Subcutaneous abdominal adipose tissue (tissue), 5 donors: Measurements from ENCODE around the gene CFAP157.

Source experiments
- H3K27ac ChIP-seq: one replicate; pipeline ENCODE4 v1.7.0; 2013; ENCODE audit warnings: low read depth, mild to moderate bottlenecking, inconsistent platforms, low read length, moderate library complexity
- H3K27me3 ChIP-seq, 5 donors: one replicate each; pipeline ENCODE4 v1.7.0; 2013; ENCODE audit warnings: low read length in 5 of 5, inconsistent platforms in 1 of 5; ENCODE audit not compliant: control insufficient read depth in 5 of 5, insufficient read depth in 4 of 5
- H3K36me3 ChIP-seq, 5 donors: one replicate each; pipeline ENCODE4 v1.7.0; 2013; ENCODE audit warnings: low read length in 5 of 5; ENCODE audit not compliant: control insufficient read depth in 5 of 5, insufficient read depth in 5 of 5
- H3K4me1 ChIP-seq, 5 donors: one replicate each; pipeline ENCODE4 v1.7.0; 2013; ENCODE audit warnings: low read length in 5 of 5, mild to moderate bottlenecking in 3 of 5, moderate library complexity in 1 of 5; ENCODE audit not compliant: control insufficient read depth in 5 of 5, insufficient read depth in 5 of 5
- H3K4me3 ChIP-seq, 5 donors: one replicate each; pipeline ENCODE4 v1.7.0; 2013; ENCODE audit warnings: low read length in 5 of 5, low read depth in 1 of 5
- H3K9ac ChIP-seq, 5 donors: one replicate each; pipeline ENCODE4 v1.7.0; 2013; ENCODE audit warnings: low read length in 5 of 5, mild to moderate bottlenecking in 4 of 5, moderate library complexity in 3 of 5
- H3K9me3 ChIP-seq, 5 donors: one replicate each; pipeline ENCODE4 v1.7.0; 2013; ENCODE audit warnings: low read length in 5 of 5; ENCODE audit not compliant: control insufficient read depth in 5 of 5
- donor health status: healthy.
- donor health status: healthy.
- donor health status: healthy.
- donor health status: healthy.
- donor health status: healthy.

Gene CFAP157

DNA sequence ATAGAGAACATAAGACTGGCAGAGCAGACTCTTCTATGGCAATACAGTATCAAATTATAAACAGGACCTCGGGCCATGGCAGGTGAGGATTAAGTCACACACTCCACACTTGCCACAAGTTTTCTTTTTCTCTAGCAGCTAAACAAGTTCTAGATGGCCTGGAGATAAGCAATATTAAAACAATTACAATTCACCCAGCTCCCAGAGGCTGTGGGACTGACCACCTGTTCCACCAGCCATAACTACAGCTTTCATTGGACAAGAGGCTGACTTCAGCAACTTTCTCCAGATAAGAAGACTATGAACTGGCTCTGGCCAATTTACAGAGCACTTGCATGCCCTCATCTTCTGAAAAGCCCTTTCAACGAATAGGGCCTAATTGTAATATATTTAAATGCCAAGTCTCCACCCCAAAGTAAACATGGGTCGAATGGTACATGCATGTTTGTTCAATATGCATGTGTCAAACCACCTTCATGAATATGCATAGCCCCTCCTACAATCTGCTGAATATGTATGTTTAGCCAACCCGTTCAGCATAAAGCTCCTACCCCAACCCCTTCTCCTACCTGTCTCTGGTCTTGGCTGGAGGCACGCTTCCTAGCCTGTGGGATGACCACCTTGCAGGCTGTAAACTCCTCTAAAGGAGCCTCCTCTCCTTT, 6.1 kb upstream of the CFAP157 start:
- no peak overlapping the region for H3K9ac ChIP-seq
- peaks cover 0 to 7% (median 4%) of the 10 kb centered on the region in 5 donors for H3K27me3 ChIP-seq
- no peak overlapping the region for H3K27ac ChIP-seq
- no peaks in the 10 kb centered on the region for H3K9me3 ChIP-seq
- no peaks in the 10 kb centered on the region for H3K36me3 ChIP-seq
- H3K4me1 ChIP-seq, result peaks cover 0 to 17% (median 11%) of the 10 kb centered on the region in 5 donors
- no peak overlapping the region for H3K4me3 ChIP-seq

DNA sequence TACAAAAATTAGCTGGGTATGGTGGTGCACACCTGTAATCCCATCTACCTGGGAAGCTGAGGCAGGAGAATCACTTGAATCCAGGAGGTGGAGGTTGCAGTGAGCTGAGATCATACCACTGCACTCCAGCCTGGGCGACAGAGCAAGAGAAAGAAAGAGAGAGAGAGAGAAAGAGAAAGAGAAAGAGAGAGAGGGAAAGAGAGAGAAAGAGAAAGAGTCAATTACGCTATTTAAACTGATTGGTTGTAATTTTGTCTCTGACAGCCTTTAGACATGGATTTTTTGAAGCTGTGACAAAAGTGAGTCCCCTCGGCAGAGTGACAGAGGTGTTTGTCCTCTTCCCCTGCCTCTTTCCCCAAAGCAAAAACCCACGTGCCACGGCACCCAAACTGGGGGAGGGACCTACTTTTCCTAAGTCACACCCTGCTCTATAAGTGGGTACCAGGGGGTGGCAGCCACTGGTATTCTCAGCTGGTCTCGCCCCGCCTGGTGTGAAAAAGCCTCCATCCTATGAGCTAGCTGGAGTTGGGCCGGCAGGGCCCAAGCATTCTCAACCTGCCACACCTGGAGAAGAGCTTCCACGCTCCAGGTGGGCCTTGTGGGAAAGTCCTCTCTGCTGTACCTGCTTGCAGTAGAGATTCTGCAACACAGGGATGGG, 3.4 kb upstream of the CFAP157 start:
- Histone ChIP-seq H3K9ac (no peak overlapping the region), H3K27ac (no peak overlapping the region)

DNA sequence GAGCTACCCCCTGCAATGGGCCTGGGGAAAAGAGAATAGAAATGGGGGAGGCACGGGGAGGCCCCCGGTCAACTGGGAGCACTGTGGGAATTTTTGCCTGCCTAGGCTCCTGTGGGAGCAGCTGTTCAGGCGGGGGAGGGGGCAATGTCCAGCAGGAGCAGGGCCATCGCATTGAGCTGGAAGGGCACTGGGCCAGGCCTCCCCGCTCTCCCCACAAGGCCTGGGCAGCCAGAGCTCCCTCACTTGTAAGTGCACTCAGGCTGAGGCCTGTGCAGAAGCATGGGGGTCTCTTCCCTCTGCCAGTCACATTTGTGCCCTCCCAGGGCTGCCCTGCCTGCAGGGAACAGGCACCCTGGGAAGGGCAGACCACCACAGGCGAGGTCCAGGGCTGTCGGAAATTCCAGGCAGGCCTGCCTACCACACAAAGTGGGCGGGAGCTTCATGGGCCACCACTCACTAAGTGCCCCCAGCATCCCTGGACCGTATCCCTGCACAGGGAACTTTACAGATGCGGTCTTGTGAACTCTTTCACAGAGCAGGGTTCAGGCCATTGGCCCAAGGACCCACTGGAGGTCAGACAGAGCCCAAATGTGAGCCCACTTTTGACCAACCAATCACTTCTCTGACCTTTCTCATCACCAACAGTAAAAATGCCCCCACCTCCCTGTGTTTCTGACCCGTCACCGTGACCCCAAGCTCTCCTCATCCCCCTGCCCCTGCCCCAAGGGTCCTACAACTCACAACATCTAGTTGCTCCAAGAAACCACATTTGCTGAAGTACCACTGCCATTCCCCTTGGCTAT, 1.0 kb upstream of the CFAP157 start:
- no peak overlapping the region for H3K9ac ChIP-seq
- no peak overlapping the region for H3K4me3 ChIP-seq
- no peaks in the 10 kb centered on the region for H3K36me3 ChIP-seq
- no peak overlapping the region for H3K27ac ChIP-seq
- H3K9me3 ChIP-seq, result no peaks in the 10 kb centered on the region
- peaks cover 0 to 6% (median 0%) of the 10 kb centered on the region in 5 donors for H3K4me1 ChIP-seq
- peaks cover 3 to 13% (median 10%) of the 10 kb centered on the region in 5 donors for H3K27me3 ChIP-seq

More for the DNA sequence above, 3.4 kb upstream of the CFAP157 start:
- peaks cover 3 to 13% (median 10%) of the 10 kb centered on the region in 5 donors for H3K27me3 ChIP-seq
- no peaks in the 10 kb centered on the region for H3K9me3 ChIP-seq
- no peak overlapping the region for H3K4me3 ChIP-seq
- no peaks in the 10 kb centered on the region for H3K36me3 ChIP-seq
- H3K4me1 ChIP-seq, result peaks cover 0 to 16% (median 10%) of the 10 kb centered on the region in 5 donors

- H3K9me3 ChIP-seq, result no peaks in the 10 kb centered on the region
- H3K4me3 ChIP-seq, result no peak overlapping the region
- H3K27ac ChIP-seq, result no peak overlapping the region
- no peaks in the 10 kb centered on the region for H3K36me3 ChIP-seq
- peaks cover 0 to 6% (median 0%) of the 10 kb centered on the region in 5 donors for H3K4me1 ChIP-seq
- H3K9ac ChIP-seq, result no peak overlapping the region
- H3K27me3 ChIP-seq, result peaks cover 3 to 13% (median 10%) of the 10 kb centered on the region in 5 donors
Measured at GRCh38 chr9:127707766-127708165, 978 bp downstream of the CFAP157 start.

GRCh38 chr9:127708952-127709587, 2.3 kb downstream of the CFAP157 start:
- no peaks in the 10 kb centered on the region for H3K36me3 ChIP-seq
- peaks cover 3 to 13% (median 7%) of the 10 kb centered on the region in 5 donors for H3K27me3 ChIP-seq
- H3K4me3 ChIP-seq, result no peak overlapping the region
- H3K4me1 ChIP-seq, result peaks cover 0 to 8% (median 1%) of the 10 kb centered on the region in 5 donors
- no peak overlapping the region for H3K9ac ChIP-seq
- H3K27ac ChIP-seq, result no peak overlapping the region
- no peaks in the 10 kb centered on the region for H3K9me3 ChIP-seq

- H3K27me3 ChIP-seq, result peaks cover 3 to 10% (median 6%) of the 10 kb centered on the region in 5 donors
- no peak overlapping the region for H3K9ac ChIP-seq
- no peaks in the 10 kb centered on the region for H3K9me3 ChIP-seq
- peaks cover 0 to 16% (median 13%) of the 10 kb centered on the region in 5 donors for H3K4me1 ChIP-seq
- H3K27ac ChIP-seq, result no peak overlapping the region
- H3K36me3 ChIP-seq, result no peaks in the 10 kb centered on the region
- no peak overlapping the region for H3K4me3 ChIP-seq
Measured at GRCh38 chr9:127710204-127710783, 3.5 kb downstream of the CFAP157 start.

DNA sequence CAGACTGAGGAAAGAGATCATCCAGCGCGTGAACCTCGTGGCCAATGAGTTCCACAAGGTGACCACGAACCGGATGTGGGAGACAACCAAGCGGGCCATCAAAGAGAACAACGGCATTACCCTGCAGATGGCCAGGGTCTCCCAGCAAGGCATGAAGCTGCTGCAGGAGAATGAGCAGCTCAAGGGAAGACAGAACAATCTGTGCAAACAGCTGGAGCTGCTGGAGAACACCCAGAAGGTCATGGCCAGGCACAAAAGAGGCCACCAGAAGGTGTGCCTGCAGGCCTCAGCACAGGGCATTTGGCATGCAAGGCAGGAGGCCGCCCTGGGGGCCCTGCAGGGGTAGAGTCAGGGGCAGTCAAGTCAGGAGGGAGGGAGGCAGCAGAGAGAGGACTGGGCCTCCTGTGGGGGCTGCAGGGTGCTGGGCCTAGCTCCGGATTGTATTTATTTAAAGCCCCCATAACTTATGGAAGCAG, 4.5 kb downstream of the CFAP157 start:
- peaks cover 0 to 4% (median 4%) of the 10 kb centered on the region in 5 donors for H3K27me3 ChIP-seq
- no peak overlapping the region for H3K4me3 ChIP-seq
- no peaks in the 10 kb centered on the region for H3K9me3 ChIP-seq
- no peaks in the 10 kb centered on the region for H3K36me3 ChIP-seq
- no peak overlapping the region for H3K27ac ChIP-seq
- H3K9ac ChIP-seq, result peak overlapping the region in 1 of 5 donors; percentile 5
- H3K4me1 ChIP-seq, result peaks cover 0 to 20% (median 19%) of the 10 kb centered on the region in 5 donors

DNA sequence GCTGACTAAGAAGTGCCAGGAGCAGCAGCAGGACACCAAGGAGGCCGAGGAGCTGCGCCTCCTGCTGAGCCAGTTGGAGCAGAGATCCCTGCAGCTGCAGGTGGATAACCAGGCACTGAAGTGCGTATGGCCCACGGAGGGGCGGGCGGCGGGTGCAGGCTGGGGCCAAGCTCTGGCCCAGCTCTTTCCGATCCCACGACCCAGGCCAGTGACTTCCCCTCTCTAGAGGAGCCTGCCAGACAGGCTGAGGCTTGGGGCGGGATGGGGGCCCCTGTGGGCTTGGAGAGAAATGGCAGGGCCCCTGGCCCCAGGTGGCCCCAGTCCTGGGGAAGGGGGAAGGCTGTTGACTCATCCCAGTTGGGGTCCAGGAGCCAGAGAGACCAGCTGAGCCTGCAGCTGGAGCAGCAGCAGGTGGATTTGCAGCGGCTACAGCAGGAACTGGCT, 5.1 kb downstream of the CFAP157 start:
- Histone ChIP-seq H3K4me3 (no peak overlapping the region), H3K9ac (no peak overlapping the region), H3K4me1 (peaks cover 0 to 21% (median 18%) of the 10 kb centered on the region in 5 donors), H3K27ac (no peak overlapping the region), H3K27me3 (peaks cover 0 to 4% (median 4%) of the 10 kb centered on the region in 5 donors), H3K9me3 (no peaks in the 10 kb centered on the region), H3K36me3 (no peaks in the 10 kb centered on the region)

GRCh38 chr9:127712371-127712770, 5.6 kb downstream of the CFAP157 start:
- Histone ChIP-seq H3K36me3 (no peaks in the 10 kb centered on the region), H3K9ac (no peak overlapping the region), H3K27me3 (peaks cover 0 to 1% (median 0%) of the 10 kb centered on the region in 5 donors), H3K9me3 (no peaks in the 10 kb centered on the region), H3K27ac (no peak overlapping the region), H3K4me3 (no peak overlapping the region), H3K4me1 (peaks cover 0 to 21% (median 17%) of the 10 kb centered on the region in 5 donors)
